Mesenchymal stem cell (in vitro differentiated cells and primary cell): ENCODE results near the gene RASSF5.
A peak's percentile ranks its signal among the peaks of the same experiment; 100 is the strongest.

Experiments used
- DNase-seq: peaks from one replicate; pipeline ENCODE4 v3.0.0-alpha.2; 2013
- H2AFZ ChIP-seq: one replicate; pipeline ENCODE4 v1.6.1; 2013; ENCODE audit warnings: low read depth, mild to moderate bottlenecking, control low read depth, inconsistent platforms, low read length, moderate library complexity
- H2AK5ac ChIP-seq: 2 replicates; pipeline ENCODE4 v1.6.1; 2013; ENCODE audit warnings: low read length, moderate library complexity, mild to moderate bottlenecking, inconsistent platforms; ENCODE audit not compliant: severe bottlenecking
- H2BK120ac ChIP-seq: one replicate; pipeline ENCODE4 v1.6.1; 2013; ENCODE audit warnings: low read depth, mild to moderate bottlenecking, inconsistent platforms, low read length, moderate library complexity
- H2BK12ac ChIP-seq, 2 experiments: one replicate each; pipeline ENCODE4 v1.6.1; 2013; ENCODE audit warnings: inconsistent platforms in 2 of 2, low read length in 2 of 2, mild to moderate bottlenecking in 2 of 2, moderate library complexity in 2 of 2, control low read depth in 1 of 2
- H2BK15ac ChIP-seq: one replicate; pipeline ENCODE4 v1.6.1; 2013; ENCODE audit warnings: mild to moderate bottlenecking, low read depth, inconsistent platforms; ENCODE audit not compliant: poor library complexity, severe bottlenecking
- H2BK5ac ChIP-seq: 2 replicates; pipeline ENCODE4 v1.6.1; 2013; ENCODE audit warnings: low read depth, mild to moderate bottlenecking, low read length, control low read depth, inconsistent platforms; ENCODE audit not compliant: poor library complexity, severe bottlenecking
- H3K14ac ChIP-seq, 2 experiments: one replicate each; pipeline ENCODE4 v1.6.1; 2013; ENCODE audit warnings: inconsistent platforms in 2 of 2, low read length in 2 of 2, control low read depth in 1 of 2, mild to moderate bottlenecking in 1 of 2, moderate library complexity in 1 of 2
- H3K18ac ChIP-seq, 2 experiments: one replicate each; pipeline ENCODE4 v1.6.1; 2013; ENCODE audit warnings: inconsistent platforms in 2 of 2, low read length in 2 of 2, control low read depth in 1 of 2, low read depth in 1 of 2, mild to moderate bottlenecking in 1 of 2
- H3K23ac ChIP-seq, 2 experiments: one replicate each; pipeline ENCODE4 v1.6.1; 2013; ENCODE audit warnings: inconsistent platforms in 2 of 2, low read length in 2 of 2, mild to moderate bottlenecking in 2 of 2, moderate library complexity in 2 of 2, control low read depth in 1 of 2
- H3K27ac ChIP-seq: 2 replicates; pipeline ENCODE4 v1.5.1; 2013; ENCODE audit warnings: mild to moderate bottlenecking, moderate library complexity, low read length, control low read depth, inconsistent platforms; ENCODE audit not compliant: poor library complexity, severe bottlenecking
- H3K27me3 ChIP-seq, 2 experiments: 2 replicates each; pipeline versions ENCODE4 v1.6.1 to v1.7.0; 2013; ENCODE audit warnings: low read length in 2 of 2, mild to moderate bottlenecking in 2 of 2, moderate library complexity in 2 of 2, control low read depth in 1 of 2, inconsistent platforms in 1 of 2; ENCODE audit not compliant: control insufficient read depth in 1 of 2, insufficient read depth in 1 of 2
- H3K36me3 ChIP-seq, 2 experiments: 2 replicates each; pipeline versions ENCODE4 v1.6.1 to v1.7.0; 2013; ENCODE audit warnings: low read length in 2 of 2, control low read depth in 1 of 2, inconsistent platforms in 1 of 2, low read depth in 1 of 2, mild to moderate bottlenecking in 1 of 2; ENCODE audit not compliant: insufficient read depth in 2 of 2, control insufficient read depth in 1 of 2
- H3K4ac ChIP-seq, 2 experiments: one replicate each; pipeline ENCODE4 v1.6.1; 2013; ENCODE audit warnings: inconsistent platforms in 2 of 2, low read length in 2 of 2, mild to moderate bottlenecking in 2 of 2, moderate library complexity in 2 of 2, control low read depth in 1 of 2, low read depth in 1 of 2
- H3K4me1 ChIP-seq: 2 replicates; pipeline ENCODE4 v1.6.1; 2013; ENCODE audit warnings: low read depth, low read length, control low read depth; ENCODE audit not compliant: control insufficient read depth, insufficient read depth
- H3K4me2 ChIP-seq: 2 replicates; pipeline ENCODE4 v1.6.1; 2013; ENCODE audit warnings: low read length, mild to moderate bottlenecking, inconsistent platforms; ENCODE audit not compliant: poor library complexity, severe bottlenecking
- H3K4me3 ChIP-seq, 2 experiments: 2 replicates each; pipeline versions ENCODE4 v1.5.1 to v1.7.0; 2013; ENCODE audit warnings: low read length in 2 of 2, mild to moderate bottlenecking in 2 of 2, control low read depth in 1 of 2, low read depth in 1 of 2; ENCODE audit not compliant: insufficient read depth in 1 of 2
- H3K79me1 ChIP-seq: replicated peaks from 2 replicates; pipeline ENCODE4 v1.6.1; 2013; ENCODE audit warnings: mild to moderate bottlenecking, control low read depth, low read length, inconsistent platforms; ENCODE audit not compliant: poor library complexity, severe bottlenecking
- H3K9ac ChIP-seq: 2 replicates; pipeline ENCODE4 v1.7.0; 2013; ENCODE audit warnings: mild to moderate bottlenecking, low read length, moderate library complexity
- H3K9me3 ChIP-seq: 2 replicates; pipeline ENCODE4 v1.7.0; 2013; ENCODE audit warnings: mild to moderate bottlenecking, low read length; ENCODE audit not compliant: control insufficient read depth
- H4K8ac ChIP-seq: one replicate; pipeline ENCODE4 v1.6.1; 2013; ENCODE audit warnings: inconsistent platforms, mild to moderate bottlenecking, low read length, moderate library complexity
- H4K91ac ChIP-seq: one replicate; pipeline ENCODE4 v1.6.1; 2013; ENCODE audit warnings: mild to moderate bottlenecking, low read length, inconsistent platforms
- WGBS: methylation state at CpG from one replicate; pipeline ENCODE4 v1.1.7; 2013; ENCODE audit warnings: mixed read lengths; 5-methylcytosine and 5-hydroxymethylcytosine counted together

The RASSF5 gene

GRCh38 chr1:206541236-206541833, 34.0 kb downstream of the RASSF5 start:
- Histone ChIP-seq H3K4me2 (no peak overlapping the region), H3K27me3 (peaks cover 0 to 21% of the 10 kb centered on the region in 2 experiments), H2AFZ (no peak overlapping the region), H3K27ac (no peak overlapping the region), H3K9ac (no peak overlapping the region), H3K4ac (no peak overlapping the region), H3K79me1 (no peaks in the 10 kb centered on the region), H4K8ac (no peak overlapping the region), H2BK15ac (no peak overlapping the region), H2BK12ac (no peak overlapping the region), H3K4me1 (no peaks in the 10 kb centered on the region), H2BK5ac (no peak overlapping the region), H3K14ac (no peak overlapping the region), H2BK120ac (no peak overlapping the region), H2AK5ac (no peak overlapping the region), H3K23ac (no peak overlapping the region), H3K36me3 (peaks cover 0 to 5% of the 10 kb centered on the region in 2 experiments), H3K18ac (no peak overlapping the region), H4K91ac (no peak overlapping the region), H3K9me3 (no peaks in the 10 kb centered on the region), H3K4me3 (no peak overlapping the region)
- no peak for DNase-seq
- 98% methylated on average over 7 of the region's 7 CpGs for WGBS

GRCh38 chr1:206544562-206545257, 37.4 kb downstream of the RASSF5 start:
- H3K18ac ChIP-seq, result no peak overlapping the region

GRCh38 chr1:206545351-206545750, 38.0 kb downstream of the RASSF5 start:
- H4K91ac ChIP-seq, result no peak overlapping the region
- H2BK5ac ChIP-seq, result no peak overlapping the region
- no peak overlapping the region for H2AK5ac ChIP-seq
- H3K23ac ChIP-seq, result no peak overlapping the region
- no peak overlapping the region for H2BK12ac ChIP-seq
- no peak overlapping the region for H3K9ac ChIP-seq
- H3K79me1 ChIP-seq, result no peaks in the 10 kb centered on the region
- H3K4me1 ChIP-seq, result no peaks in the 10 kb centered on the region
- no peak overlapping the region for H3K4me2 ChIP-seq
- H3K4ac ChIP-seq, result no peak overlapping the region
- 100% methylated on average over 1 of the region's 1 CpG for WGBS
- H3K27ac ChIP-seq, result no peak overlapping the region
- H3K36me3 ChIP-seq, result no peaks in the 10 kb centered on the region
- no peak overlapping the region for H2BK15ac ChIP-seq
- H3K4me3 ChIP-seq, result no peak overlapping the region
- no peaks in the 10 kb centered on the region for H3K9me3 ChIP-seq
- H2BK120ac ChIP-seq, result no peak overlapping the region
- DNase-seq, result no peak
- no peak overlapping the region for H2AFZ ChIP-seq
- H3K14ac ChIP-seq, result no peak overlapping the region
- no peak overlapping the region for H4K8ac ChIP-seq
- H3K27me3 ChIP-seq, result peaks cover 0 to 21% of the 10 kb centered on the region in 2 experiments
- H3K18ac ChIP-seq, result no peak overlapping the region

More at GRCh38 chr1:206544562-206545257, 37.4 kb downstream of the RASSF5 start:
- peak; percentile 61 for DNase-seq
- no peak overlapping the region for H3K4me3 ChIP-seq
- H4K8ac ChIP-seq, result no peak overlapping the region
- H2AFZ ChIP-seq, result no peak overlapping the region
- H3K27me3 ChIP-seq, result peaks cover 0 to 16% of the 10 kb centered on the region in 2 experiments
- no peak overlapping the region for H2BK15ac ChIP-seq
- H3K4me2 ChIP-seq, result no peak overlapping the region
- H3K9ac ChIP-seq, result no peak overlapping the region
- no peak overlapping the region for H2BK12ac ChIP-seq
- H3K36me3 ChIP-seq, result no peaks in the 10 kb centered on the region
- H3K27ac ChIP-seq, result no peak overlapping the region
- no peak overlapping the region for H3K14ac ChIP-seq
- H3K9me3 ChIP-seq, result no peaks in the 10 kb centered on the region
- H3K4me1 ChIP-seq, result no peaks in the 10 kb centered on the region
- H4K91ac ChIP-seq, result no peak overlapping the region
- no peaks in the 10 kb centered on the region for H3K79me1 ChIP-seq
- H2BK5ac ChIP-seq, result no peak overlapping the region
- 4% methylated on average over 8 of the region's 9 CpGs for WGBS
- no peak overlapping the region for H3K4ac ChIP-seq
- H3K23ac ChIP-seq, result no peak overlapping the region
- no peak overlapping the region for H2AK5ac ChIP-seq
- H2BK120ac ChIP-seq, result no peak overlapping the region

- H3K23ac ChIP-seq, result no peak overlapping the region
- no peaks in the 10 kb centered on the region for H3K36me3 ChIP-seq
- no peak overlapping the region for H3K4me3 ChIP-seq
- H3K27ac ChIP-seq, result no peak overlapping the region
- H3K9ac ChIP-seq, result no peak overlapping the region
- 86% methylated on average over 7 of the region's 7 CpGs for WGBS
- no peak overlapping the region for H3K14ac ChIP-seq
- H2BK120ac ChIP-seq, result no peak overlapping the region
- no peak overlapping the region for H2BK12ac ChIP-seq
- no peak overlapping the region for H2AK5ac ChIP-seq
- no peak overlapping the region for H2AFZ ChIP-seq
- peaks cover 0 to 38% of the 10 kb centered on the region in 2 experiments for H3K27me3 ChIP-seq
- no peak for DNase-seq
- H3K18ac ChIP-seq, result no peak overlapping the region
- no peak overlapping the region for H3K4ac ChIP-seq
- H4K91ac ChIP-seq, result no peak overlapping the region
- no peaks in the 10 kb centered on the region for H3K79me1 ChIP-seq
- H3K4me1 ChIP-seq, result no peaks in the 10 kb centered on the region
- no peak overlapping the region for H2BK5ac ChIP-seq
- no peak overlapping the region for H2BK15ac ChIP-seq
- no peak overlapping the region for H3K4me2 ChIP-seq
- no peak overlapping the region for H4K8ac ChIP-seq
- H3K9me3 ChIP-seq, result no peaks in the 10 kb centered on the region
These were observed 39.8 kb downstream of the RASSF5 start for GRCh38 chr1:206547104-206547503.
